Central memory CD8-positive, alpha-beta T cell (primary cell): Measurements from ENCODE around the gene F7.

Experiments
- ATAC-seq: fragments of 150-1000 bp; cut with Tn5 transposase; replicated peaks from 2 replicates; pipeline ENCODE4 v1.10.0; 2022; ENCODE audit warnings: mild to moderate bottlenecking, moderate FRiP score, moderate number of reproducible peaks; ENCODE audit not compliant: poor library complexity, severe bottlenecking; ENCODE audit errors: extremely low read depth
- DNase-seq, 2 donors: peaks; one replicate each; pipeline ENCODE4 v3.0.0; 2021; ENCODE audit warnings: low spot score in 2 of 2
- H3K27ac Mint-ChIP-seq: one replicate; pipeline ENCODE4 v1.8.0; 2022; ENCODE audit warnings: low read depth, mild to moderate bottlenecking, moderate library complexity, mixed read lengths
- H3K27me3 Mint-ChIP-seq: one replicate; pipeline ENCODE4 v1.8.0; 2022; ENCODE audit warnings: mixed read lengths
- H3K36me3 Mint-ChIP-seq: one replicate; pipeline ENCODE4 v1.8.0; 2022; ENCODE audit warnings: mild to moderate bottlenecking, moderate library complexity, mixed read lengths; ENCODE audit not compliant: insufficient read depth
- H3K4me1 Mint-ChIP-seq: one replicate; pipeline ENCODE4 v1.8.0; 2022; ENCODE audit warnings: mixed read lengths
- H3K4me3 Mint-ChIP-seq: one replicate; pipeline ENCODE4 v1.8.0; 2022; ENCODE audit warnings: mild to moderate bottlenecking, moderate library complexity, mixed read lengths
- H3K9me3 Mint-ChIP-seq: one replicate; pipeline ENCODE4 v1.8.0; 2022; ENCODE audit warnings: mixed read lengths

The F7 gene

DNA sequence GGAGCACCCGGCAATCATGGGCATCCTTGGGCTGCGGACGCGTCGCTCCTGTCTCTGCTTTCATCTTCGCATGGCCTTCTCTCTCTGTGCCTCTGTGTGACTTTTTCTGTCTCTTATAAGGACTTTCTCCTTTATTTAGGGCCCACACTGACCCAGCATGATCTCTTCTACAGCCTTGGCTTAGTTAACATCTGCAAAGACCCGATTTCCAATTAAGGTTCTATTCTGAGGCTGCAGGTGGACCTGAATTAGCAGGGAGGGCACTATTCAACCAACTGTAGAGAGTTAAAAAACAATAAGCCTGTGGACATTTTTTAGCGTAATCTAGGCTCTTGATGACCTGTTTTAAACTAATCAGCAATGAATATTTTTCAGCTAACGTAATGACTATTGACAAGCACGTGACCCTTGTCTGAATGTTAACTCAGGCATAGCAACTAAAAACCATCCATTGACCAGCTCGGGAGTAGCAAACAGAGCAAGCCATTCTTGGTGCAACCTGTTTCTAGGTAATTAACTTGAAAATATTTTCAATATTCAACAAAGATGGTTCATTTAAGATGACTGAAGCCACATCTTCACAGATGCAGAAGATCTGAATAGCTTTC lies 32.2 kb downstream of the F7 start:
- ATAC-seq, result no peak
- DNase-seq, result no peak
- H3K27ac Mint-ChIP-seq, result no peak overlapping the region
- peaks cover 6% of the 10 kb centered on the region for H3K27me3 Mint-ChIP-seq
- no peak overlapping the region for H3K4me3 Mint-ChIP-seq
- no peaks in the 10 kb centered on the region for H3K36me3 Mint-ChIP-seq
- H3K9me3 Mint-ChIP-seq, result no peaks in the 10 kb centered on the region
- no peaks in the 10 kb centered on the region for H3K4me1 Mint-ChIP-seq

DNA sequence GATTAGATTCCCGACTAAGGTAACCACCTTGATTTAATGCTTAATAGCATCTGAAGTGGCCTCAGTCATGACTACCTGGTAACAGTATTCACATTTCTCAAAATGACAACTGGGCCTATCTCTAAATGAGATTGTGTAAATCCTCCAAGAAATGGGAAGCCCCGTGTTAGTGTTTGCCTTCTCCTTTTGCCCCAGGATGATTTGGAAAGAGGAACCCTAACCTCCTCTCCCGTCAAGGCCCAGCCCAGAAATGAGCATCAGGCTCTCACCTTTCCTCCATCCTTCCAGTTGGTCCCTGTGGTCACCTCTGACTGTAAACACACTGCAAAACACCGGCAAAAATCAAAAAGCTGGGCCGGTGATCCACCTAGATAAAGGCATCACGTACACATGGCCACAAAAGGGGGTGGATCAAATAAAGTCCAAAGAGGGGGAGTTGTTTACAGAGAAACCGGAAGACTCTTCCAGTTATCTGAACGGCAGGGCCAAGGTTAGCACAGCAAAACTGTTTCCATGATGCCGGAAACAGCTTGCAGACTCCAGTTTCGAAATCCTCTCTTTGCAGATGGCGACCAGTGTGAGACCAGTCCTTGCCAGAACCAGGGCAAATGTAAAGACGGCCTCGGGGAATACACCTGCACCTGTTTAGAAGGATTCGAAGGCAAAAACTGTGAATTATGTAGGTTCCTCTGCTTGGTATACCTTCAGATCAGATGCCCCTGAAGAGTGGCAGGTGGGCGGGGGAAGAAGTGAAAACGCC lies 33.4 kb downstream of the F7 start:
- ATAC-seq (no peak), DNase-seq (no peak)
- H3K4me3 Mint-ChIP-seq, result no peak overlapping the region
- H3K36me3 Mint-ChIP-seq, result no peaks in the 10 kb centered on the region
- H3K27me3 Mint-ChIP-seq, result no peaks in the 10 kb centered on the region
- no peak overlapping the region for H3K27ac Mint-ChIP-seq
- no peaks in the 10 kb centered on the region for H3K9me3 Mint-ChIP-seq
- H3K4me1 Mint-ChIP-seq, result no peaks in the 10 kb centered on the region

DNA sequence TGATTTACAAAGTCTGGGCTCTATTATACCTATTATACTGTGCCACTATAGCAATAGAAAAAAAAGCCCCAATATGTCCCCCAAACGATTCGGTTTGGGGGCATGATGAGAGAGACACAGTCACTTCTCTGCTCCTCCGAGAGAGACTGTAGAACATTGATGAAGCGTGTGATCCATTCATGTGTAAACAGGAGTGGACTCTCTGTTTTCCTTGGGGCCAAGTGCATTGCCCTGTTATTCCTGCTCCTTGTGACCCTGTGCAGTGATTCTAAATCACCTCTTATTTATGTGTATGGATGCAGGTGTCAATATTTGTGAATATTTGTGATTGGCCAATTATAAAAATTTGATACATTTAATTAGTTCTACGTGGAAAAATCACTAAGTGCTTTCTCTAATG lies 34.0 kb downstream of the F7 start:
- H3K4me1 Mint-ChIP-seq, result no peaks in the 10 kb centered on the region
- DNase-seq (no peak), ATAC-seq (no peak)
- no peak overlapping the region for H3K27ac Mint-ChIP-seq
- H3K4me3 Mint-ChIP-seq, result no peak overlapping the region
- H3K27me3 Mint-ChIP-seq, result no peaks in the 10 kb centered on the region
- no peaks in the 10 kb centered on the region for H3K9me3 Mint-ChIP-seq
- no peaks in the 10 kb centered on the region for H3K36me3 Mint-ChIP-seq

DNA sequence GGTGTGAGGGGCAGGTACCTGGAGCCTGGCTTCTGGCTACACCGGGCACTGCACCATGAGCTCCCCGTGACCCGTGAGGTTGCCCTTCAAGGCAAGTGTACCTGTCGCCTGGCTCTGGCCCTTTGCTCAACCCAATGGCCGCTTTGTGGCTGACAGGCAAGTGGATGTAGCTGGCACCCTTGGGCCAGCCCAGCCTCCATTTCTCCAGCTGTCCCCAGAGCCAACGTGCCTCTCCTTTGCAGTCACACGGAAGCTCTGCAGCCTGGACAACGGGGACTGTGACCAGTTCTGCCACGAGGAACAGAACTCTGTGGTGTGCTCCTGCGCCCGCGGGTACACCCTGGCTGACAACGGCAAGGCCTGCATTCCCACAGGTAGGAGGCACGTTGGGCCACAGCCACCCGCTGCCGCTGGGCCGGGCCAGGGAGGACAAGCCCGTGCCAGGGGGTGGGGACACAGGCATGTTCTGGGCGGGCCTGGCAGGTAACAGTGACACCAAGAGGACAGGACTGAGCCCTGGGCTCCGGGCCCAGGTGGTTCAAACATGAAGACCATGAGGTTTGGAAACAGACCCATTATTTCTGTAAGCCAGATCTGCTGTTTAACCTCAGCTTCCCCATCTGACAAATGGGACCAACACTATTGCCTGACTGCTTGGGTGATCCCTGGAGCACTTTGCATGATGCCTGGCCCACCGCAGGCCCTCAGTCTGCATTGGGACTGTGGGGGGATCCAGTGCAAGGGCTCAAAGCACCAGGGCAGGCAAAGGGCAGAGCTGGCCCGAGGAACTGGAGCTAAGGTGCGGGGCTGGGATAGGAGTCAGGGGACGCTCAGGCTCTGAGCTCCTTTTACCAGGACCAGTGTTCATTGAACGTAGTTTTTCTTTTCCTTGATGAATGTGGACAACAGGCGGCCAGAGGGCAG lies 35.3 kb downstream of the F7 start:
- H3K27me3 Mint-ChIP-seq, result peaks cover 9% of the 10 kb centered on the region
- H3K4me1 Mint-ChIP-seq, result no peaks in the 10 kb centered on the region
- no peak for DNase-seq
- no peak for ATAC-seq
- H3K9me3 Mint-ChIP-seq, result no peaks in the 10 kb centered on the region
- H3K36me3 Mint-ChIP-seq, result no peaks in the 10 kb centered on the region
- no peak overlapping the region for H3K27ac Mint-ChIP-seq
- H3K4me3 Mint-ChIP-seq, result no peak overlapping the region

DNA sequence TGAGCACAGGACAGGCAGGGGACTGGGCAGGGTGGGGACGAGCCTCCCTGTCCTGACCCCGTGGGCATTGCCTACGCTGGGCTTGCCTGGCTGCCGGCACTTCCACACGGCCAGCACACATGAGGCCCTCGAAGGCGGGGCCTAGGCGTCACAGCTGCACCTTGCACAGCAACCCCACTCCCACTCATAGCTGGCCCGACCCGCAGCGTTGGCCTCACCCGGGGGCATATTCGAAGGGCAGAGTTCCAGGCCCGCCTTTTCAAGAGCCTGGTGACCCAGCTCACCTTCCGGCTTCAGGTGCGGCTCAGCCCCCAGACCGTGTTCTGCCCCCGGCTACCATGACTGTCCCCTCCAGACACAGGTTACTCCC lies 36.0 kb downstream of the F7 start:
- H3K4me1 Mint-ChIP-seq, result no peaks in the 10 kb centered on the region
- ATAC-seq (no peak), DNase-seq (no peak)
- H3K27me3 Mint-ChIP-seq, result peaks cover 13% of the 10 kb centered on the region
- no peak overlapping the region for H3K27ac Mint-ChIP-seq
- H3K4me3 Mint-ChIP-seq, result no peak overlapping the region
- H3K9me3 Mint-ChIP-seq, result no peaks in the 10 kb centered on the region
- H3K36me3 Mint-ChIP-seq, result no peaks in the 10 kb centered on the region

DNA sequence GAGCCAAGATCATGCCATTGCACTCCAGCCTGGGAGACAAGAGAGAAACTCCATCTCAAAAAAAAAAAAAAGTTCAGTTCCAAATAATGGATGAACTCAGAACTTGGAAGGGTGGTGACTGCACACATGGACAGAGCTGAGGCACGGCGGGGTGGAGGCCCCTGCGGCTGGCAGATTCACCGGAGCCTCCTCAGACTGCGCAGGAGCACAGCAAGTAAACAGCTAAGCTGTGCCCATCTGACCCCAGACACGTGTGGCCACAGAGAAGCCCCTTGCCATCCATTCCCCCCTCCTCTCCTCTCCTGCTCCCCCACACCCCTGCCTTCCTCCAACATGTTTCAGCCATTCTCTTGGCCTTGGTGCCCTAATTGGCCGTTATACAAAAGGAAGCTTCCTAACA lies 37.3 kb downstream of the F7 start:
- no peak overlapping the region for H3K27ac Mint-ChIP-seq
- ATAC-seq (no peak), DNase-seq (no peak)
- H3K9me3 Mint-ChIP-seq, result no peaks in the 10 kb centered on the region
- no peaks in the 10 kb centered on the region for H3K4me1 Mint-ChIP-seq
- H3K27me3 Mint-ChIP-seq, result peaks cover 20% of the 10 kb centered on the region
- H3K36me3 Mint-ChIP-seq, result no peaks in the 10 kb centered on the region
- no peak overlapping the region for H3K4me3 Mint-ChIP-seq

DNA sequence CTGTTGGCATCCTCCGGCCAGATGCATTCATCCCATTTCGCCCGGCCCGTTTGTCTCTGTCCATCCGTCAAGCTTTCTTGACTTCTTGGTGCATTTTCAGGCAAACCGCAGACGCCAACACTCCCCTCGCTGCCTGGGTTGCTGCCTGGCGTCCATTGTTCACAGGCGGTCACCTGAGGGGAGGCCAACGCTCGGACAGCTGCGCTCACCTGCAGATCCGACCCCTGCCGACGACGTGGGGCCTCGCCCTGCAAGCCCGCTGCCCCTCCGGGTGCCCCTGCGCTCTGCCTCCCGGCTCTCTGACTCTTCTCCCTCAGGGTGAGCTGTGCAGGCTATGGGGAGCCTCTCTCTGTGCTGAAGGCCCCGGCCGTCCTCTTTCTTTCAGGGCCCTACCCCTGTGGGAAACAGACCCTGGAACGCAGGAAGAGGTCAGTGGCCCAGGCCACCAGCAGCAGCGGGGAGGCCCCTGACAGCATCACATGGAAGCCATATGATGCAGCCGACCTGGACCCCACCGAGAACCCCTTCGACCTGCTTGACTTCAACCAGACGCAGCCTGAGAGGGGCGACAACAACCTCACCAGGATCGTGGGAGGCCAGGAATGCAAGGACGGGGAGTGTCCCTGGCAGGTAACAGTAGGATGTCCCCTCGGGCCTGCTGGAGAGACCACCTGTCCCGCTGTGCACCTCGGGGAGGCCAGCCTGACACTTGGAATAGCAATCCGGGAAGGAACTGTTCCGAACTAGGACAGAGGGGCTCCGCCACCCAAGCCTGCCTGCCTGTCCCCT lies 38.1 kb downstream of the F7 start:
- no peaks in the 10 kb centered on the region for H3K36me3 Mint-ChIP-seq
- DNase-seq (no peak), ATAC-seq (no peak)
- H3K4me3 Mint-ChIP-seq, result no peak overlapping the region
- no peak overlapping the region for H3K27ac Mint-ChIP-seq
- H3K4me1 Mint-ChIP-seq, result no peaks in the 10 kb centered on the region
- no peaks in the 10 kb centered on the region for H3K9me3 Mint-ChIP-seq
- peaks cover 20% of the 10 kb centered on the region for H3K27me3 Mint-ChIP-seq

DNA sequence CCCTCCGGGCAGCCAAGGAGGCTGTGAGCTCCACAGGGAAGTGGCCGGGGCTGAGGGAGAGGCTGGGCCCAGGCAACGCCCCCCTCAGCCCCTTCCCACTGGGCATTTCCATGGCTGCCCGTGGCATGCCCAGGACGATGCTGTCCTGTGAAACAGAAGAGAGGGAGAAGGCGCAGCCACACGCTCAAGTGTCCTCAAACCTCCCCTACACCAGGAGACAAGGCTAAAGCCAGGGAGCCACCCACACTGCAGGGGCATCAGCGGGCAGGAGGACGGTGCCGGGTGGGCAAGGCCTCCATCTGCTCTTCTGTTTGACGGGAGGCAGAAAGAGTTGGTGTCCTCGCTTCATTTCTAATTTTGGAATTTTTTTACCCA lies 38.7 kb downstream of the F7 start:
- no peak for ATAC-seq
- Mint-ChIP-seq H3K4me1 (no peaks in the 10 kb centered on the region), H3K4me3 (no peak overlapping the region), H3K36me3 (no peaks in the 10 kb centered on the region), H3K27me3 (peaks cover 20% of the 10 kb centered on the region), H3K9me3 (no peaks in the 10 kb centered on the region), H3K27ac (no peak overlapping the region)
- DNase-seq, result no peak

DNA sequence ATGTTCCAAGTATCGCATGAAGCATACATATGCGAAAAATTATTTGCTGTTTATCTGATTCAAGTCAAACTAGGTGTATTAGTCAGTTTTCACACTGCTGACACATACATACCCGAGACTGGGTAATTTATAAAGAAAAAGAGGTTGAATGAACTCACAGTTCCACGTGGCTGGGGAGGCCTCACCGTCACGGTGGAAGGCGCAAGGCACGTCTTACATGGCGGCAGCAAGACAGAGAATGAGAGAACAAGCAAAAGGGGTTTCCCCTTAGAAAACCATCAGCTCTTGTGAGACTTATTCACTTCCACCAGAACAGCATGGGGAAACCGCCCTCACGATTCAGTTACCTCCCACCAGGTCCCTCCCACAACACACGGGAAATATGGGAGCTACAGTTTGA lies 39.9 kb downstream of the F7 start:
- Mint-ChIP-seq H3K36me3 (no peaks in the 10 kb centered on the region), H3K4me1 (no peaks in the 10 kb centered on the region), H3K4me3 (no peak overlapping the region), H3K27ac (no peak overlapping the region), H3K9me3 (no peaks in the 10 kb centered on the region), H3K27me3 (peaks cover 20% of the 10 kb centered on the region)
- ATAC-seq (no peak), DNase-seq (no peak)

DNA sequence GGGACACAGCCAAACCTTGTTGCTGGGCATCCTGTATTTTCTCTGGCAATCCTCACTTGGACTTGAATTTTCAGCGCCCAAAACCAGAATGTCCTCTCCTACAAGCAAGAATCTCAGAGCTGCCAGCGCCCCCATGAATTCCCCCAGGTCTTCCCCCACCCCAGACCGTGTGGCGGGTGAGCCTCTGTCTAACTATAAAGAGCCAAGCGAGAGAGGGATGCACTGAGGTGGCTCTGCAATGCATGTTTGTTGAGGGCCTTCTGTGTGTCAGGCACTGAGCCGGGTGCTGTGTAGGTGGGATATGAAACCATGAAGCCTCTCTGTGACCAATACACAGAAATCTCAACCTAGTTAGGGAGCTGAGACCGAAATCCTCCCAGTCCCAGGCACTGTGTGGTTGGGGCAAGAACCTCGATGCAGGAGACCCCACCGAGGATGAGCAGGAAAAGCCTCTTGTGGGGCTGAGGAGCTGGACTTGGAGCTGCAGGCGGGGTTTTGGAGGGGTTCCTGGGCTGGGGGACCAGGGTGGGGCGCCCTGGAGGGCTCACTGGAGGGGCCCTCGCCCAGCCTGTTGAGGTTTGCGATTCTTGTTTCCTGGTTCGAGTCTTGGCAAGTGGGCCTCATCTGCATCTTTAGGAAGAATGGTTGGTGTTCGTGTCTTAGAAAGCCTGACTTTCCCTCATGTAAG lies 40.5 kb downstream of the F7 start:
- Mint-ChIP-seq H3K4me1 (no peaks in the 10 kb centered on the region), H3K27ac (no peak overlapping the region), H3K9me3 (no peaks in the 10 kb centered on the region), H3K4me3 (no peak overlapping the region), H3K27me3 (peaks cover 20% of the 10 kb centered on the region), H3K36me3 (no peaks in the 10 kb centered on the region)
- DNase-seq (no peak), ATAC-seq (no peak)

DNA sequence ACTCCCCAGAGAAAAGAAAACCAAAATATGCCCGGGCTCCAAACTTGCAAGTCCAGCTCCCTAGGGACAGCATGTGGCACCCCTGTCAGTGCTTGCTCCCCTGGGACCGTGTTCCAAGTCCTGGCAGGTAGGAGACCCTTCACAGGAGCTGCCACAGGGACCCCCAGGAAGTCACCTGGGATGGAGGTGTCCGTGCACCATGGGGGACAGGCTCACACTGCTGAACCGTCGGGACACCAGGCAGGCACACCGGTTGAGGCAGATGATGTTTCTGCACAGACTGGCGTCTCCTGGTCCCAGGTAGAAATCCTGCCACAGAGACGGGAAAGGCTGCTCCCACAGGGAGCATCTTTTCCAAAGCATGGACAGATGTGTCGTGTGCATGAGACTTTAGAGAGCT lies 41.2 kb downstream of the F7 start:
- peaks cover 20% of the 10 kb centered on the region for H3K27me3 Mint-ChIP-seq
- H3K9me3 Mint-ChIP-seq, result no peaks in the 10 kb centered on the region
- no peak overlapping the region for H3K4me3 Mint-ChIP-seq
- H3K36me3 Mint-ChIP-seq, result no peaks in the 10 kb centered on the region
- H3K4me1 Mint-ChIP-seq, result peaks cover 2% of the 10 kb centered on the region
- ATAC-seq (no peak), DNase-seq (no peak)
- H3K27ac Mint-ChIP-seq, result no peak overlapping the region

DNA sequence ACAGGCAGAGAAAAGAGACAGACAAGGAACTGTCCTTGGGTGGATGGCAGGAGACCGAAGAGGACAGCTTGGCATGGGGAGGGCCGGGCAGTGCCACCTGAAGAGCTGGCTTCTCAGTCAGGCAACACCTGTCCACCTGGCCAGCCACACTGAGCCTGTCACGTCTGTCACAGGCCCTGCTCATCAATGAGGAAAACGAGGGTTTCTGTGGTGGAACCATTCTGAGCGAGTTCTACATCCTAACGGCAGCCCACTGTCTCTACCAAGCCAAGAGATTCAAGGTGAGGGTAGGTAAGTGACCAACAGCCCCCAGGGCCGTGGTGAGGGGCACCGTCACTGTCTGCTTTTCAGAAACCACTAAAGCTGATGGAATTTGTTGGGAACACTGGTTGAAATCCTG lies 41.6 kb downstream of the F7 start:
- DNase-seq (no peak), ATAC-seq (no peak)
- no peaks in the 10 kb centered on the region for H3K9me3 Mint-ChIP-seq
- H3K27me3 Mint-ChIP-seq, result peaks cover 20% of the 10 kb centered on the region
- no peaks in the 10 kb centered on the region for H3K36me3 Mint-ChIP-seq
- peaks cover 7% of the 10 kb centered on the region for H3K4me1 Mint-ChIP-seq
- no peak overlapping the region for H3K4me3 Mint-ChIP-seq
- no peak overlapping the region for H3K27ac Mint-ChIP-seq
